HG03342 (cell line): ENCODE data around the gene FAAP20.
"Not testable (repeated sequence)": the region's sequence is repeated elsewhere in the genome, so short reads cannot be mapped to it uniquely, and the experiment has no call there.

Experiments
- ATAC-seq: cut with Tn5 transposase; IDR thresholded peaks from one replicate; pipeline ENCODE4 v1.9.1; 2021; ENCODE audit warnings: mild to moderate bottlenecking, moderate library complexity; ENCODE audit not compliant: unreplicated experiment

Gene FAAP20

DNA sequence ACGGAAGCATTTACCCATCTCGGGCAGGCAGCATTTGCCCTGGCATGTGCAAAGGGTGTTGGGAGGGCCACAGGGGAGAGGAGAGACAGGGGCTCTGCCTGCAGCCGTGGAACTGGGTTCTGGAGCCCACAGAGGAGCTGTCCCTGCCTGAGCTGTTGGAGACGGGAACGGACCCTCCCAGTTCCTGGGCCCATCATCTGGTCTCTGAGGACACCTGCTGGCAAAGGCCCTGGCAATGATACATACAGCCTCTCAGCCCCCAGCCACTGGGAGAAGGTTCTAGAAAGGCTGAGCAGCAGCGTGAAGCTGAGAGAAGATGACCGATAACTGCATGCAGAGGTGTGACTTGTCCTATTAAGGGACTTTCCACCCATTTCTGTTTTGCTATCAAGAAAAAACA is 31.4 kb downstream of the FAAP20 start:
- no peak for ATAC-seq

DNA sequence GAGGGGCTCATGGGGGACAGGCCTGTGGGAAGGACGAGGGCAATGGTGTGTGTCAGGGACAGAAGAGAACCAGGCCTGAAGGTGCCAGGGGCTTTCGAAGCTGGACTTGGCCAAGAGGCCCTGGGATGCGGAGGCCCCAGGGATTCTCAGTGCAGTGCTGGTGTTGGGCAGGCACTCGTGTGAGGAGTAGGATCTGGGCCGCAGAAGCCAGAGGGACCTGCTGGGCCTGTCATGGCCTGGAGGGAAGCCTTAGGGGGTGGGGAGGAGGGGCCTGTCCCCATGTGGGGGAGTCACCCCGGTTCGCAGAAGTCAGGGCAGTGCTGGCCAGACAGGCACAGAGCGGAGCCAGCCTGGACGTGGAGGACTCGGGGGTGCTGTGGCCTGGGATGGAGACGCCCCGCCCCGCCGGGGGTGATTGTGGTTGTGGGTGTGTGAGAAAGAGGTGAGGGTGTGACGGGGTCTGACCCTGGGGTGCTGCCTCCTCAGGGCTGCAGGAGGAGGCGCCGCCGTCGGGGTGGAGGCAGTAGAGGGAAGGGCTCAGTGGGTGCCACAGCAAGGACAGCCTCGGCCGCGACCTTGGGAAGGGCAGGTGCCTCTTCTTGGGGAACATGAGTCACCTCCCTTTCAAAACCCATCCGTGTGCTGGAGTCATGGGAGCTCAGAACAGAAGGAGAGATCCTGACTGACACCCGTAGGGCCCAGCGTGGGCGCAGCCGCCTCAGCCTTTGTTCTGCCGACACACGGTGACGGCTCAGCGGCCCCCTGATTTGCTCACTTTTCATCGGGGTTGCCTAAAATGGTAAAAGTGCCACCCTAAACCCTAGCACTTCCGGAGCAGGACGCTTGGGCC is 33.9 kb downstream of the FAAP20 start:
- ATAC-seq = no peak

DNA sequence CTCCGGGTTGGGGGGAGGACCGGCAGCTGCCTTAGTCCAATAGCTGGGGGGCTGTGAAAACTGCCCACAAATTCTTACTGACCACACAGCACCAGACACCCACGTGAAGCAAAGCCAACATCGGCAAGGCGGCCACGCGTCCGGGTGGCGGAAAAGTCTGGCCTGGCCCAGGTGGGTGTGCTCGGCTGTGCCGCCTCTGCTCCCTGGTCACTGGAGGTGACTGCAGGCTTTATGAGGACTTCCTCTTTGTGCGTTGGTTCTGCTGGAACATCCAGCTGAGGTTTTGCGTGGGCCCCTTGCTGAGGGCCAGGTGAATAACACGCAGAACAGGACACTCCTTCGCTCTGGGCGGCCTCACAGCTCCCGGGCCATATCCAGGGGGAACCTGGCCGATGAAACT is 35.4 kb downstream of the FAAP20 start:
- no peak for ATAC-seq

DNA sequence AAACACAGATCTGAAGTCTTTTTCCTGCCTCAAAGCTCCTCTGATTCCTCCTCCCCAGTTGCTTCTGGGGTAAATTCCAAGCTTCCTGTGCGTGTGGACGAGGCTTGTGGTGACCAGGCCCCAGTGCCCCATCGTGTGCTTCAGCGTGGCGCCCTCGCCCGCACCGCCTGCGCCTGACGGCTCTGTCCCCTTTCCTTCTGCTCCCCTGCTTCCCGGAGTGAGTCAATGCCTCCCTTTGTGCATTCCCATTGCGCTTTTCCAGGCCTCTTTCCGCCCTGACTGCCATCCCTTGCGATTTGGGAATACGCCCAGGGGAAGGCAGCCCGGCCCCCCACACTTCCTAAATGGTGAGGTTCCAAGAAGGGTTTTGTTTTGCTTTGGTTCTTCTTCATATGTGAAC is 36.3 kb downstream of the FAAP20 start:
- no peak for ATAC-seq

DNA sequence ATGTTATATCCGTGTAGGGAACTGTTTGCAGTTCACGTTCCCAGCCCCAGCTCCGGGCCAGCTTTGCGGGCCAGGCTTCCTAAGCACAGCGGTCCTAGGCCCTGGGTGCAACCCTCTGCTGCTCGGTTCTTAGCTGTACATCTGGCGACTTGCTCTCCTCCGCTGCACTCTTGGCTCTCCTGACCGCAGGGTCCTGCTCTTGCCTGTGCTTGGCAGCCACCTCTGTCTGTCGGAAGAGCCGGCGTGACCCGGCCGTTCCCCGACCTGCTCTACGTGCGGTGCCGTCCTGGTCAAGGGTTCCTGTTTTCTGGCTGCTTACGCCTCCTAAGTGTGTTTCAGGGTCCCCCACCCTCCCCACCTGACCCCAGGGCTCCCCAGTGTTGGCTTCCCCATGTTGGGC is 36.7 kb downstream of the FAAP20 start:
- ATAC-seq = no peak

DNA sequence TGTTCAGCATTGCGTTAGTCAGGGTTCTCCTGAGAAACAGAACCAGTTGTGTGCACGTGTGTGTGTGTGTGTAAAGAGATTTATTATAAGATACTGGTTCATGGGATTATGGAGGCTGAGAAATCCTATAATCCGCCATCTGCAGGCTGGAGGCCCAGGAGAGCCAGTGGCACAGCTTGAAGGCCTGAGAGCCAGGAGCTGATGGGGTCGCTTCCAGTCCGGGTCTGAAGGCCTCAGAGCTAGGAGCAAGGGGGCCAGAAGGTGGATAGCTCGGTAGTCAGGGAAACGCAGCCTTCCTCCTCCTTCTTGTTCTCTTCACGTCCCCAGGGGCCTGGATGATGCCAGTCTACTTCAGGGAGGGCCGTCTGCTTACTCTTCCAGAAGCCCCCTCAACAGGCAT is 37.7 kb downstream of the FAAP20 start:
- no peak for ATAC-seq

DNA sequence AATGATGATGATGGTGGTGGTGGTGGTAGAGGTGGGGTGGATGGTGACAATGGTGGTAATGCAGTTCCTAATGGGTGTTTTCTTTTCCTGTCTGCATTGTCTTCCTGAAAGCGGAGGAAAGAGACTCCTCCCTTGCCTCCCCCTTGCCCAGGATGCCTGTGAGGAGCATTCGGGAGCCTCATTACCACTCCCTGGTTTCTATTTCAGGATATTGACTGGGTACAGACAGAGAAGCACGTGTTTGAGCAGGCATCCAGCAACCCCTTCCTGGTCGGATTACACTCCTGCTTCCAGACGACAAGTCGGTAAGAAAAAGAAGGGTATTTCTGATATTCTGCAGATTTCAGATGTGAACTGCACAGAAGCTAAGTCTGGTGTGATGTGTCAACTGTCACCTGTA is 38.8 kb downstream of the FAAP20 start:
- ATAC-seq = no peak

DNA sequence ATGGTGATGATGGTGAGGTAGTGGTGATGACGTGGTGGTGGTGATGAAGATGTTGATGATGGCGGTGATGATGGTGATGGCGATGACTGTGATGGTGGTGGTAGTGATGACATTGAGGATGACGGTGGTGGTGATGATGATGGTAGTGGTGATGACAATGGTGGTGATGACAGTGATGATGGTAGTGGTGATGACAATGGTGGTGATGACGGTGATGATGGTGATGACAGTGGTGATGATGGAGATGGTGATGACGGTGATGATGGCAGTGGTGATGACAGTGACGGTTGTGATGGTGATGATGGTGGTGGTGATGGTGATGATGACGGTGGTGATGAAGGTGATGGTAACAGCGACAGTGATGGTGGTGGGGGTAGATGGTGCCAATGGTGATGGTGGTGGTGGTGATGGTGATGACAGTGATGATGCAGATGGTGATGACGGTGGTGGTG is 39.4 kb downstream of the FAAP20 start:
- no peak for ATAC-seq

DNA sequence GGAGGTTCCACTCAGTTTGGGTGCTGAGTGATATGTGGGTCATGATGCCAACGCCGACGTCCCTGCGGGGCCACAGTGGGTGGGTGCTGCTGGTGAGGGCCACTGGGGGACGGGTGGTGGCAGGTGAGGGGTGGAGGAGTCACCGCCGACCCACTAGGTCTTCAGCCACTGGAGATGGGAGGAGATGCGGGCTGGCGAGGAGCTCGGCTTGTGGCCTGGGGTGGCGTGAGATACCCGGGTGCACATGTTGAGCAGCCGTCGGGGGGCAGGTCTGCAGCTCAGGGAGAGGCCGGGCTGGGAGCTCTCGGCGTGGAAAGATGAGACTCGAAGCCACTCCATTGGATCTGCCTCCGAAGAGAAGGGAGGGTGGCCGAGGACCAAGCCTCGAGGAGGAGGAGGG is 40.5 kb downstream of the FAAP20 start:
- no peak for ATAC-seq

DNA sequence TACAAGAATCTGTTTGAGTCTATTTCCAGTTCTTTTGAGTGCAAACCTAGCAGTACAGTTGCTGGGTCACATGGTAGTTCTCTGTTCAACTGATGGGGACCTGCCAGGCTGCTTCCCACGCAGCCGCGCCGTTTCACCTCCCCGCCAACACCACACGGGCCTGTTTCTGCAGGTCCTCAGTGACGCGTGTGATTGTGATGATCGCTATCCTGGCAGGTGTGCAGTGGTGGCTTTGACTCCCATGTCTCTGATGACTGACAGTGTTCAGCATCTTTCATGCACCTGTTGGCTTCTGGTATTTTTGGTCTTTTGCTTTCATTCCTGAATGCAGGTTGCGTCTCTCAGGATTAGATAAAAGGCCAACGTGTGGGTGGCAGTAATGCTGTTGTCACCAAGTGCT is 41.6 kb downstream of the FAAP20 start:
- ATAC-seq = no peak

DNA sequence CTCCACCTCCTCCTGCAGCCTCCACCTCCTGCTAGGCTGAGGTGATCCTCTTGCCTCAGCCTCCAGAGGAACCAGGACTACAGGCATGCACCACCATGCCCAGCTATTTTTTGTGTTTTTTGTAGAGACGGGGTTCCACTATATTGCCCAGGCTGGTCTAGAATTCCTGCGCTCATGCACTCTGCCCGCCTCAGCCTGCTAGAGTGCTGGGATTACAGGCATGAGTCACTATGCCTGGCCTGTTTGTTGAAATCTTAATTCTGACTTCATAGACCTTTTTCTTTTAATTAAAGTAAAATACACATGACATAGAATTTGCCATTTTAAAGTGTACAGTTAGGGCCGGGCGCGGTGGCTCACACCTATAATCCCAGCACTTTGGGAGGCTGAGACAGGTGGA is 42.7 kb downstream of the FAAP20 start:
- ATAC-seq = no peak

DNA sequence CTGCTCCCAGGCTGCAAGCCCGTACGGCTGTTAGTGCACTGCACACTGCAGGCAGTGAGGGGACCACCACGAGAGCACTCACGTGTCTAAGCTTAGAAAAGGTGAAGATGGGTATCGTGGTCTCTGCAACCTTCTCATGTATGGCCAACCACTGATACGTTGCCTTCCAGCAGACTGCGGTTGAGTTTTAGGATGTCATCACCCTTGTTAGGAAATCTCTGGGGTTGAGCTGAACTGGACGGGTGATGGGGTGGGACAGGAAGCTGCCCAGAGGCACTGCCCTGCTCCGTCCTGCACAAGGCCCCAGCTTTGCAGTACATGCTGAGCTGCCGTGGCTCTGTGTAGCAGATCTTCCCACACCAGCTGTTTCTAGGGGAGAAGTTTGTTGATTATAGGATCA is 43.3 kb downstream of the FAAP20 start:
- no peak for ATAC-seq

DNA sequence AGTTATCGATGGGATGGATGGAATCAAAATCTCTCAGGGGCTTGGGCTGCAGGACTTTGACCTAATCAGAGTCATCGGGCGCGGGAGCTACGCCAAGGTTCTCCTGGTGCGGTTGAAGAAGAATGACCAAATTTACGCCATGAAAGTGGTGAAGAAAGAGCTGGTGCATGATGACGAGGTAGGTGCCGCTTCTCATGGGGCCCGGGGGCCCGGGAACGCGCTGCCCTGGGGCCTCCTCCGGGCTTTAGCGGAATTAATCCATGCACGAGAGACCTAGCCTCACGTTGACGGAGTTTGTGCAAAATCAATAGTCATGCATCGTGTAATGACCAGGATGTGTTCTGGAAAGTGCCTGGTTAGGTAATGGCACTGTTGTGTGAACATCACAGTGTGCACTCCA is 43.8 kb downstream of the FAAP20 start:
- ATAC-seq = no peak

DNA sequence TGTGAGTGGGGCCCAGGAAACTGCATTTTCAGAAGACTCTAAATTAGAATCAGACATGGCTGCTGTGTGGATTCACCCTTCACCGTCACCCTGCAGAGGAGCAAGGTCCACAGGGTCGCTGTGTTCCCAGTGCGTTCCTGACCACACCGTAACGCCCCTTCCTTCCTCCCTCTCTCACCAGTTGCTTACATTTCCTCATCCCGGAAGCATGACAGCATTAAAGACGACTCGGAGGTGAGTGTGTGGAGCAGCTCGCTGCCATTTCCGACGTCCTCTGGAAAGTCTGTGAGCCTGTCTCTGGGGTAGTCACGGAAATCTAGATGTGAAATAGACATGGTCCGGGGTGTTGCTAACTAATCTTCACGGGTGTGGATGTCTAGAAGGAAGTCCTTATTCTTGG is 45.9 kb downstream of the FAAP20 start:
- ATAC-seq = no peak

DNA sequence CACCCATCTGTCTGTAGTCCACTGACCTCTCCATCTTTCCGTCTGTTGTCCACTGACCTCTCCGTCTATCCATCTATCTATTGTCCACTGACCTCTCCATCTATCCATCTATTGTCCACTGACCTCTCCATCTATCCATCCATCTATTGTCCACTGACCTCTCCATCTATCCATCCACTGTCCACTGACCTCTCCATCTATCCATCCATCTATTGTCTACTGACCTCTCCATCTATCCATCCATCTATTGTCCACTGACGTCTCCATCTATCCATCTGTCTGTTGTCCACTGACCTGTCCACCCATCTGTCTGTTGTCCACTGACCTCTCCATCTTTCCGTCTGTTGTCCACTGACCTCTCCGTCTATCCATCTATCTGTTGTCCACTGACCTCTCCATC is 46.7 kb downstream of the FAAP20 start:
- ATAC-seq = not testable (repeated sequence)

DNA sequence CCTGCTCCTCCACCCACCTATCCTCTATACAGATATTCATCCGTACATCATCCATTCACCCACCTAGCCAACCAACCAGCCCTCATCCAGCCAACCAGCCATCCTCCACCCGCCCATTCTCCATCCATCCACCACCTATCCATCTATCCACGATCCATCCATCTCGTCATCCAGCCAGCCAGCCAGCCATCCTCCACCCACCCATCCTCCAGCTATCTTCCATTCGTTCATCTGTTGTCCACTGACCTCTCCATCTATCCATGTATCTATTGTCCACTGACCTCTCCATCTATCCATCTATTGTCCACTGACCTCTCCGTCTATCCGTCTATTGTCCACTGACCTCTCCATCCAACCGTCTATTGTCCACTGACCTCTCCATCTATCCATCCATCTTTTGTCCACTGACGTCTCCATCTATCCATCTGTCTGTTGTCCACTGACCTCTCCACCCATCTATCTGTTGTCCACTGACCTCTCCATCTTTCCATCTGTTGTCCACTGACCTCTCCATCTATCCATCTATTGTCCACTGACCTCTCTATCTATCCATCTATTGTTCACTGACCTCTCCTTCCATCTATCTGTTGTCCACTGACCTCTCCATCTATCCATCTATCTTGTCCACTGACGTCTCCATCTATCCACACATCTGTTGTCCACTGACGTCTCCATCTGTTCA is 47.6 kb downstream of the FAAP20 start:
- no peak for ATAC-seq

DNA sequence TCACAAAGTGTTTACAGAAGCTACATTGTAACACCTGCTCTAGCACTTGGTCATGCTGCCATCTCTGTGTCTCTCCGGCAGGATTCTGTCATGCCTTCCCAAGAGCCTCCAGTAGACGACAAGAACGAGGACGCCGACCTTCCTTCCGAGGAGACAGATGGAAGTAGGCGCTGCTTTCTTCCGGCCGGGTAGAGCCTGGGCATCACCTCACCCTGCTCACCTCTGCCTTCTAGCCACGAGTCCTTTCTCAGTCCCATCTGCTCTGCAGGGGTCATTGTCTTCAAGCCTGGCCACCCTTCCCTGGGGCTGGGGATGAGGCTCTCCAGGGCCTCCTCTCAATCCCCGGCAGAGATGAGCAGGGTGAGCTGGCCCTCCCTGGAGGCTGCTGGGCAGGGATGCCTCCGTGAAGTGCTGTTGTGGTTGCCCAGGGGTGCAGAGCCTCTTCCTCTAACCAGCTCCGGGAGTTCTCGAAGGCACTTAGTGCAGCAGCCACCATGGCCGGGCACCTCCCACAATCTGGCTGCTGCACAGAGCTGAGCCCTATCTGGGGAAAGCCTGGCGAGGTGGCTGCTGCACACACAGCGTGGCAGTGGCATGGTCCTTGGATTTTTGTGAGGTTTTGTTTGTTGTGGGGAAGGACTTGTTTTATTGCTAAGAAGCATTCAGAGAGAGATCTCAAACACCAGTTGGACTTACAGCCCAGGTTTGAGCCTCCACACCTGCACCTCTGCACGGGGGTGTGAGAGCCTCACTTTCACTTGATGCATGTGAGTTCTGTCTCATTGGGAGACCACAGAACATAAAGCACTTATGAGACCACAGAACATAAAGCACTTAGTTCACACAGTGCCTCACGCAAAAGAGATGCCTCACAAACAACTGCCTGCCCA is 48.4 kb downstream of the FAAP20 start:
- ATAC-seq = no peak

DNA sequence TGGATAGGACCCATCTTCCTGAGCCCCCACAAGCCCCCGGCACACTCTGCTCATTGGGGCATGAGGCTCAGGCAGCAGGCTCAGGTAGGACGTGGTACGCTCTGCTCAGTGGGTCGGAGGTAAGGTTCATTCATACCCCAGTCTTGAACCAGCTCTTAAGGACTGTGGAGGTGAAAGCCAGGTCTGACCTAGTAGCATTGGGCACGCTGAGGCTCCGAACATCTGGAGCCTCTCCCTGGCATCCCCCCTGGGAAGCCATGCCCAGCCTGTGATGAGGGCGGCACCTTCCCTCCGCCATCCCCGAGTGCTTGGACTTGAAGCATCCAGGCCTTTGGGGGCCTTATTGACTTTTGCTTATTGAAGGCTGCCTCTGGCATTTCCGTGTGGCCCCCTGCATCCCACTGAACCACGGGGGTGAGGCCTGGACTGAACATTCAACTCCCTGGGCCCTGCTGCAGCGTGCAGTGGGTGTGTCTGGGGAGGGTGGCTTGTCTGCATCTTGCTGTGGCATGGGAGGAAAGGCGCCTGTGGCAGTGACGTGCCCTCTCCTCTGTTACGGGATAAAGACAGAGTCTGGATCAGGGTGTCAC is 50.0 kb downstream of the FAAP20 start:
- ATAC-seq = no peak

DNA sequence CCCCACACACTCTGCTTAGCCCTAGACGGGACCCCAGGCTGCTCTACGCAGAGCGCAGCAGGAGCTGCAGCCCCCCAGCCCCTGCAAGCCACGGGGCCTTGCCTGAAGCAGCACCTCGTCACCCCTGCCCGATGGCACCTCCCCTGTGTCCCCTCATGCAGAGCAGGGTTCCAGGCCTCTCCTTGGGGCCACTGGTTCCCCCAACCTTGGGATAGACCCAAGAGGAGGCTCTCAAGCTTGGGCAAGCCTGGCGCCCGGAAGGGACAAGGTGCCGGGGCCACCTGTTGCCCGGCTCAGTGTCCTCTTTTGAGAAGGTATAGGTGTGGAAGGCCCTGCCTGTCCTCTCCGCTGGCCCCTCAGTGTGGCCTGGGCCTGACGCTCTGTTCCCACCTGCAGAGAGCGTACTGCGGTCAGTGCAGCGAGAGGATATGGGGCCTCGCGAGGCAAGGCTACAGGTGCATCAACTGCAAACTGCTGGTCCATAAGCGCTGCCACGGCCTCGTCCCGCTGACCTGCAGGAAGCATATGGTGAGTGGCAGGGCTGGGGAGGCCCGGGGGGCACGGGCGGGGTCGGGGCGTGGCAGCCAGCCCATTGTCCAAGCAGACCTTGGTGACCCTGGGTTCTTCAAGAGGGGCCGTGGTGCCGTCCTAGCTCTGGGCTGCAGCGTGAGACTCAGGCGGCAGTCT is 50.6 kb downstream of the FAAP20 start:
- no peak for ATAC-seq

DNA sequence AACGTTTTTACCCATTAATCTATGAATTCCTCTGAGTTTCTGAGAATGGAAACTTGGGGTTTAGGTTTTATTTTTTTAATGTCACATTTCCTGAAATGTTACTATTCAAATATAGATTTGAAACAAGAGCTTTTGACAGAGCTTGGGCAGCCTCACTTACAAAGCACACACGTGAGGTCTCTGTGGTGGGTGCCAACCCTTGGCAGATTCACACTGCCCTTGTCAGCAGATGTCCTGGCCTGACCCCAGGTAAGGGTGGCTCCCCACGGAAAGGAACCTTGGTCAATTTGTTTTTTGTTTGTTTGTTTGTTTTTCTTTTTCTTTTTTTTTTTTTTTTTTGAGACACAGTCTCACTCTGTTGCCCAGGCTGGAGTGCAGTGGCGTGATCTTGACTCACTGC is 53.5 kb downstream of the FAAP20 start:
- no peak for ATAC-seq
